Measurements from ENCODE around the gene NTM. TPM values are rescaled to one million over a fixed set of nuclear protein-coding genes. Genes with fewer than 3 reads are reported as not detected.

Gene NTM
- total and polyA plus RNA-seq, 2 donors (not counting 3 experiments of a cell fraction or from before 2014, with no cell fraction given), result 1.00 to 1.1 TPM

- Histone ChIP-seq H2AFZ (ENCODE audit: low read depth, low read length) (no peak overlapping the region), H3K27me3 (ENCODE audit: control insufficient read depth in 2 of 2, insufficient read depth in 2 of 2, low read length in 2 of 2) (peaks cover 0 to 2% of the 10 kb centered on the region in 2 experiments), H3K9me1 (replicated peaks; ENCODE audit: control insufficient read depth, extremely low read depth, insufficient read depth, low read length) (no peaks in the 10 kb centered on the region), H3K9me3 (replicated peaks; ENCODE audit: control insufficient read depth, insufficient read depth, low read length) (no peaks in the 10 kb centered on the region), H3K36me3 (ENCODE audit: control insufficient read depth in 2 of 2, extremely low read depth in 1 of 2, insufficient read depth in 2 of 2, low read length in 2 of 2) (no peaks in the 10 kb centered on the region), H3K4me2 (ENCODE audit: insufficient read depth, low read length) (no peak overlapping the region), H3K4me1 (ENCODE audit: control insufficient read depth, extremely low read depth, insufficient read depth, low read length) (no peaks in the 10 kb centered on the region), H3K79me2 (ENCODE audit: control insufficient read depth, insufficient read depth, low read length) (no peaks in the 10 kb centered on the region), H3K4me3 (replicated peaks in 1 of 3; ENCODE audit: insufficient read depth in 1 of 3, low read depth in 1 of 3, low read length in 3 of 3) (no peak overlapping the region), H3K27ac (ENCODE audit: insufficient read depth, low read depth, low read length) (no peak overlapping the region), H4K20me1 (replicated peaks; ENCODE audit: control insufficient read depth, extremely low read depth, insufficient read depth, low read length) (no peaks in the 10 kb centered on the region), H3K9ac (replicated peaks; ENCODE audit: extremely low read depth, insufficient read depth, low read length) (no peak overlapping the region)
- intact Hi-C loops (cut with micrococcal nuclease) (no loop called here), dilution Hi-C loops (cut with MboI; ENCODE audit: extremely low pct_ligation_motif_present, low sequenced_read_pairs) (no loop called here)
- BruUV-seq (replicated peaks), result no TSS peak
- CTCF ChIA-PET, result interaction anchor here (1.8 to 10.9 kb wide), 8 partner anchors 19 to 1371 kb away, joined by 9 to 263 read pairs (median 84); no protein-coding TSS in a partner anchor
- POLR2A ChIA-PET, result no interaction called here
- TF ChIP-seq JUN (IDR thresholded peaks at IDR 0.05; ENCODE audit: borderline replicate concordance, insufficient read depth, insufficient read length, low read depth) (no peak), FOS (IDR thresholded peaks at IDR 0.05; ENCODE audit: borderline replicate concordance, insufficient read depth, low read length) (no peak), EZH2 (IDR thresholded peaks at IDR 0.05; ENCODE audit: borderline replicate concordance, low read depth, low read length, severe bottlenecking) (no peak), MYC (IDR thresholded peaks at IDR 0.05; ENCODE audit: low read depth, low read length) (no peak), POLR2AphosphoS5 (IDR thresholded peaks at IDR 0.05; ENCODE audit: insufficient read depth, low read depth, low read length) (no peak), MAX (IDR thresholded peaks at IDR 0.05; ENCODE audit: insufficient read depth, insufficient read length) (no peak)
- TF ChIP-seq, protein P1, sequence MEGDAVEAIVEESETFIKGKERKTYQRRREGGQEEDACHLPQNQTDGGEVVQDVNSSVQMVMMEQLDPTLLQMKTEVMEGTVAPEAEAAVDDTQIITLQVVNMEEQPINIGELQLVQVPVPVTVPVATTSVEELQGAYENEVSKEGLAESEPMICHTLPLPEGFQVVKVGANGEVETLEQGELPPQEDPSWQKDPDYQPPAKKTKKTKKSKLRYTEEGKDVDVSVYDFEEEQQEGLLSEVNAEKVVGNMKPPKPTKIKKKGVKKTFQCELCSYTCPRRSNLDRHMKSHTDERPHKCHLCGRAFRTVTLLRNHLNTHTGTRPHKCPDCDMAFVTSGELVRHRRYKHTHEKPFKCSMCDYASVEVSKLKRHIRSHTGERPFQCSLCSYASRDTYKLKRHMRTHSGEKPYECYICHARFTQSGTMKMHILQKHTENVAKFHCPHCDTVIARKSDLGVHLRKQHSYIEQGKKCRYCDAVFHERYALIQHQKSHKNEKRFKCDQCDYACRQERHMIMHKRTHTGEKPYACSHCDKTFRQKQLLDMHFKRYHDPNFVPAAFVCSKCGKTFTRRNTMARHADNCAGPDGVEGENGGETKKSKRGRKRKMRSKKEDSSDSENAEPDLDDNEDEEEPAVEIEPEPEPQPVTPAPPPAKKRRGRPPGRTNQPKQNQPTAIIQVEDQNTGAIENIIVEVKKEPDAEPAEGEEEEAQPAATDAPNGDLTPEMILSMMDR (IDR thresholded peaks at IDR 0.05; ENCODE audit: extremely low read depth in 1 of 2, insufficient read depth in 1 of 2, low read depth in 1 of 2, low read length in 2 of 2), result no peak
- FAIRE-seq, result no peak
- DNase-seq (ENCODE audit: low read depth, low spot score), result no peak
Observed at GRCh38 chr11:131692961-131693360, 322.5 kb downstream of the NTM start.

Measured in endothelial cell of umbilical vein (primary cell).